ENCODE results near the gene RASA3.

DNA sequence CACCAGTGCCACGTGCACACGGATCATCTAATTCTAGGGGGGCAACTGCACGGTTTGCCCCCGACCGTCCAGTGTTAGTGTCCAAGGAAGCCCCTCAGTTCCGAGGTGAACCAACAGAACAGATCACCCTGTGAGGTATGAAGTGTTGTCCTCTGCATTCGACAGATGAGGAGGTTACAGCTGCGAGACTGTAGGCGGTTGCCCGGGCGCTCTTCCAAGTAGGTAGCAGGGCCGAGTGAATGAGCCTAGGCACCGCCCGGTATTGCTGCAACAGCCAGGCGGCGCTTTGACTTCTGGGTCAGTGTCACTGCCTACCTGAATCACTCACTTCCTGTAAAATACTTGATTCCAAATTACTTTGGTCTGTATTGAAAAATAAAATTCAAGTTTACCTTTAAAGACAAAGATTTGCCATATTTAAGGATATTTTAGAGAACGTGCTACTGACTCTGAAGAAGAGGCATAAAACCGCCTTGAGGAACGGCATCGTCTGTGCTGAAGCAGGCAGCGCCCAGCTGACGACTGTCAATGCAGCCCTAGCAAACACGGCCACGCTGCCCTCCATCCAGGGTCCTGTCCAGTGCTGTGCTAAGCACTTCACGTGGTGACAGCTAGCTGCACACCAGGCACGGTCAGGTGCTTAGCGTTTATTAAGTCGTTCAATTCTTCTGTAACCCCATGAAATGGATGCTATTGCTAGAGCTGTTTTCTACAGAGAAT, 19.3 kb upstream of the RASA3 start:
- TF ChIP-seq YY1 (IDR thresholded peaks at IDR 0.05; ENCODE audit: borderline replicate concordance in 1 of 3, control insufficient read depth in 1 of 3, extremely low read depth in 1 of 3, insufficient read depth in 3 of 3, insufficient read length in 1 of 3, insufficient replicate concordance in 2 of 3, low read depth in 1 of 3, low read length in 2 of 3) (no peak), JUND (IDR thresholded peaks at IDR 0.05; ENCODE audit: borderline replicate concordance, low read depth, low read length) (no peak), JUND (tag; IDR thresholded peaks at IDR 0.05; ENCODE audit: borderline replicate concordance, low read depth, low read length) (no peak), MYC (IDR thresholded peaks at IDR 0.05; ENCODE audit: low read depth, low read length) (no peak), MYC (CRISPR knock-in tag; IDR thresholded peaks at IDR 0.05; ENCODE audit: borderline replicate concordance, low read depth) (no peak), TFAM (CRISPR knock-in tag; conservative IDR thresholded peaks at IDR 0.05) (no peak)
- TF ChIP-seq, protein P1, sequence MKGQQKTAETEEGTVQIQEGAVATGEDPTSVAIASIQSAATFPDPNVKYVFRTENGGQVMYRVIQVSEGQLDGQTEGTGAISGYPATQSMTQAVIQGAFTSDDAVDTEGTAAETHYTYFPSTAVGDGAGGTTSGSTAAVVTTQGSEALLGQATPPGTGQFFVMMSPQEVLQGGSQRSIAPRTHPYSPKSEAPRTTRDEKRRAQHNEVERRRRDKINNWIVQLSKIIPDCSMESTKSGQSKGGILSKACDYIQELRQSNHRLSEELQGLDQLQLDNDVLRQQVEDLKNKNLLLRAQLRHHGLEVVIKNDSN (CRISPR knock-in tag; IDR thresholded peaks at IDR 0.05): no peak
- TF ChIP-seq, protein P2, sequence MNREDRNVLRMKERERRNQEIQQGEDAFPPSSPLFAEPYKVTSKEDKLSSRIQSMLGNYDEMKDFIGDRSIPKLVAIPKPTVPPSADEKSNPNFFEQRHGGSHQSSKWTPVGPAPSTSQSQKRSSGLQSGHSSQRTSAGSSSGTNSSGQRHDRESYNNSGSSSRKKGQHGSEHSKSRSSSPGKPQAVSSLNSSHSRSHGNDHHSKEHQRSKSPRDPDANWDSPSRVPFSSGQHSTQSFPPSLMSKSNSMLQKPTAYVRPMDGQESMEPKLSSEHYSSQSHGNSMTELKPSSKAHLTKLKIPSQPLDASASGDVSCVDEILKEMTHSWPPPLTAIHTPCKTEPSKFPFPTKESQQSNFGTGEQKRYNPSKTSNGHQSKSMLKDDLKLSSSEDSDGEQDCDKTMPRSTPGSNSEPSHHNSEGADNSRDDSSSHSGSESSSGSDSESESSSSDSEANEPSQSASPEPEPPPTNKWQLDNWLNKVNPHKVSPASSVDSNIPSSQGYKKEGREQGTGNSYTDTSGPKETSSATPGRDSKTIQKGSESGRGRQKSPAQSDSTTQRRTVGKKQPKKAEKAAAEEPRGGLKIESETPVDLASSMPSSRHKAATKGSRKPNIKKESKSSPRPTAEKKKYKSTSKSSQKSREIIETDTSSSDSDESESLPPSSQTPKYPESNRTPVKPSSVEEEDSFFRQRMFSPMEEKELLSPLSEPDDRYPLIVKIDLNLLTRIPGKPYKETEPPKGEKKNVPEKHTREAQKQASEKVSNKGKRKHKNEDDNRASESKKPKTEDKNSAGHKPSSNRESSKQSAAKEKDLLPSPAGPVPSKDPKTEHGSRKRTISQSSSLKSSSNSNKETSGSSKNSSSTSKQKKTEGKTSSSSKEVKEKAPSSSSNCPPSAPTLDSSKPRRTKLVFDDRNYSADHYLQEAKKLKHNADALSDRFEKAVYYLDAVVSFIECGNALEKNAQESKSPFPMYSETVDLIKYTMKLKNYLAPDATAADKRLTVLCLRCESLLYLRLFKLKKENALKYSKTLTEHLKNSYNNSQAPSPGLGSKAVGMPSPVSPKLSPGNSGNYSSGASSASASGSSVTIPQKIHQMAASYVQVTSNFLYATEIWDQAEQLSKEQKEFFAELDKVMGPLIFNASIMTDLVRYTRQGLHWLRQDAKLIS (CRISPR knock-in tag; IDR thresholded peaks at IDR 0.05): no peak
- TF ChIP-seq, protein P3, sequence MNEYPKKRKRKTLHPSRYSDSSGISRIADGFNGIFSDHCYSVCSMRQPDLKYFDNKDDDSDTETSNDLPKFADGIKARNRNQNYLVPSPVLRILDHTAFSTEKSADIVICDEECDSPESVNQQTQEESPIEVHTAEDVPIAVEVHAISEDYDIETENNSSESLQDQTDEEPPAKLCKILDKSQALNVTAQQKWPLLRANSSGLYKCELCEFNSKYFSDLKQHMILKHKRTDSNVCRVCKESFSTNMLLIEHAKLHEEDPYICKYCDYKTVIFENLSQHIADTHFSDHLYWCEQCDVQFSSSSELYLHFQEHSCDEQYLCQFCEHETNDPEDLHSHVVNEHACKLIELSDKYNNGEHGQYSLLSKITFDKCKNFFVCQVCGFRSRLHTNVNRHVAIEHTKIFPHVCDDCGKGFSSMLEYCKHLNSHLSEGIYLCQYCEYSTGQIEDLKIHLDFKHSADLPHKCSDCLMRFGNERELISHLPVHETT (CRISPR knock-in tag; conservative IDR thresholded peaks at IDR 0.05 in 1 of 2, IDR thresholded peaks at IDR 0.05 in 1 of 2): no peak

Data from K562 (cell line).